OCI-M1 (cell line): ENCODE results near the gene PDE6G.
A peak's percentile ranks its signal among the peaks of the same experiment; 100 is the strongest.

Experiments used
- DNase-seq: peaks from one replicate; lab custom pipeline; 2025; lab: John Stamatoyannopoulos, UW

The PDE6G gene

GRCh38 chr17:81687770-81688541 lies 31.6 kb upstream of the PDE6G start:
- DNase-seq = no peak

- no peak for DNase-seq
Measured at GRCh38 chr17:81686614-81687013, 30.3 kb upstream of the PDE6G start.

GRCh38 chr17:81685108-81685507 lies 28.8 kb upstream of the PDE6G start:
- no peak for DNase-seq

GRCh38 chr17:81684442-81684911 lies 28.1 kb upstream of the PDE6G start:
- DNase-seq = no peak

GRCh38 chr17:81683584-81684441 lies 27.5 kb upstream of the PDE6G start, which contains the start of the genes ARL16 and HGS:
Gene ARL16, minus strand, starts transcription at chr17:81683797. Its CDS starts 44 bp downstream, at chr17:81683753.
Gene HGS, plus strand, starts transcription at chr17:81684011. Its CDS starts 56 bp downstream, at chr17:81684067.
- peak; percentile 99 for DNase-seq

- DNase-seq = no peak
Measured at GRCh38 chr17:81683208-81683583, 26.9 kb upstream of the PDE6G start.

GRCh38 chr17:81682565-81683207 lies 26.3 kb upstream of the PDE6G start:
- DNase-seq = no peak

GRCh38 chr17:81681672-81682071 lies 25.3 kb upstream of the PDE6G start:
- DNase-seq = no peak

GRCh38 chr17:81680150-81680549 lies 23.8 kb upstream of the PDE6G start:
- no peak for DNase-seq

GRCh38 chr17:81676906-81677305 lies 20.6 kb upstream of the PDE6G start:
- no peak for DNase-seq

GRCh38 chr17:81675515-81676221 lies 19.3 kb upstream of the PDE6G start:
- peak; percentile 46 for DNase-seq

- no peak for DNase-seq
Measured at GRCh38 chr17:81673561-81674258, 17.4 kb upstream of the PDE6G start.

GRCh38 chr17:81672954-81673353 lies 16.6 kb upstream of the PDE6G start:
- no peak for DNase-seq

GRCh38 chr17:81672504-81672903 lies 16.2 kb upstream of the PDE6G start:
- DNase-seq = no peak

GRCh38 chr17:81667754-81668153 lies 11.4 kb upstream of the PDE6G start:
- no peak for DNase-seq

GRCh38 chr17:81666342-81667191 lies 10.2 kb upstream of the PDE6G start, which contains the start of the genes CCDC137 and OXLD1:
Gene CCDC137, plus strand, starts transcription at chr17:81666737. Its CDS starts 30 bp downstream, at chr17:81666767.
Gene OXLD1, minus strand, starts transcription at chr17:81666605. Its CDS starts 28 bp downstream, at chr17:81666577.
- DNase-seq = peak; percentile 97

GRCh38 chr17:81666092-81666341 lies 9.7 kb upstream of the PDE6G start:
- DNase-seq = peak; percentile 59

GRCh38 chr17:81665205-81666091 lies 9.1 kb upstream of the PDE6G start:
- peak; percentile 59 for DNase-seq

GRCh38 chr17:81664051-81664470 lies 7.7 kb upstream of the PDE6G start:
- no peak for DNase-seq
